Effector memory CD8-positive, alpha-beta T cell (primary cell): ENCODE data around the gene NSD1.

Experiments
- ATAC-seq: fragments of 150-1000 bp; cut with Tn5 transposase; replicated peaks from 2 replicates; pipeline ENCODE4 v1.10.0; 2021; ENCODE audit warnings: mild to moderate bottlenecking, moderate library complexity
- DNase-seq, 3 experiments: peaks; one replicate each; pipeline ENCODE4 v3.0.0; 2021
- H3K27ac Mint-ChIP-seq, 2 donors: one replicate each; pipeline ENCODE4 v1.8.0; 2022; ENCODE audit warnings: mild to moderate bottlenecking in 2 of 2, mixed read lengths in 2 of 2, moderate library complexity in 2 of 2
- H3K27me3 Mint-ChIP-seq, 2 donors: one replicate each; pipeline ENCODE4 v1.8.0; 2022; ENCODE audit warnings: mixed read lengths in 2 of 2
- H3K36me3 Mint-ChIP-seq: one replicate; pipeline ENCODE4 v1.8.0; 2022; ENCODE audit warnings: mild to moderate bottlenecking, moderate library complexity, mixed read lengths; ENCODE audit not compliant: insufficient read depth
- H3K4me1 Mint-ChIP-seq, 2 donors: one replicate each; pipeline ENCODE4 v1.8.0; 2022; ENCODE audit warnings: low read depth in 2 of 2, mixed read lengths in 2 of 2
- H3K4me3 Mint-ChIP-seq, 2 donors: one replicate each; pipeline ENCODE4 v1.8.0; 2022; ENCODE audit warnings: mild to moderate bottlenecking in 2 of 2, mixed read lengths in 2 of 2, moderate library complexity in 2 of 2
- H3K9me3 Mint-ChIP-seq, 2 donors: one replicate each; pipeline ENCODE4 v1.8.0; 2022; ENCODE audit warnings: mixed read lengths in 2 of 2

The NSD1 gene

DNA sequence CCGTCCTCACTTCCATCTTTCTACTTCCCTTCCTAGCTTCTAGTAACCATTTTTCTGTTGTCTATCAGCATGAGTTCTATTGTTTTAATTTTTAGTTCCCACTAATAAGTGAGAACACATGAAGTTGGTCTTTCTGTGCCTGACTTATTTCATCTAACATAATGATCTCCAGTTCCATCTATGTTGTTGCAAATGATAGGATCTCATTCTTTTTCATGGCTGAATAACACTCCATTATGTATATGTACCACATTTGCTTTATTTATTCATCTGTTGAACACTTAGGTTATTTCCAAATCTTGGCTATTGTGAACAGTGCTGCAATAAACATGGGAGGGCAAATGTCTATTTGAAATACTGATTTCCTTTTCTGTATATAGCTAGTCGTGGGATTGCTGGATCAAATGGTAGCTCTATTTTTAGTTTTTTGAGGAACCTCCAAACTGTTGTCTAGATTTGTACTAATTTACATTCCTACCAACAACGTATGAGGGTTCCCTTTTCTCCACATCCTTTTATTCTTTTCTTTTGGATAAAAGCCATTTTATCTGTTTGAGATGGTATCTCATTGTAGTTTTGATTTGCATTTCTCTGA, 50.3 kb downstream of the NSD1 start:
- peaks cover 28 to 44% of the 10 kb centered on the region in 2 donors for H3K4me1 Mint-ChIP-seq
- H3K27ac Mint-ChIP-seq: peak overlapping the region in 1 of 2 donors; percentile 75
- ATAC-seq (no peak), DNase-seq (no peak)
- no peaks in the 10 kb centered on the region for H3K27me3 Mint-ChIP-seq
- no peaks in the 10 kb centered on the region for H3K9me3 Mint-ChIP-seq
- H3K4me3 Mint-ChIP-seq: no peak overlapping the region
- peaks cover 16% of the 10 kb centered on the region for H3K36me3 Mint-ChIP-seq

DNA sequence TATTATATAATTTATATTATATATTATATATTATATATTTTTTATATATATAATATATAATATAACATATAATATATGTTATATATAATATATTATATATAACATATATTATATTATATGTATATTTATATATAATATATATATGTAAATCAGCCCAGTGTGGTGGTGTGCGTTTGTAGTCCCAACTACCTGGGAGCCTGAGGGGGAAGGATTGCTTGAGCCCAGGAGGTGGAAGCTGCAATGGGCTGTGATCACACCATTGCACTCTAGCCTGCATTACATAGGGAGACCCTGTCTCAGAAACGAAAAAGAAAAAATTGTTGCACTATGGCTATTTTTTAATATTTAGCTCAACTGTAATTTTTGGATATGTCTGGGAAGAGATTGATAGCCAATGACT, 52.4 kb downstream of the NSD1 start:
- H3K36me3 Mint-ChIP-seq: peaks cover 17% of the 10 kb centered on the region
- DNase-seq: no peak
- H3K27ac Mint-ChIP-seq: peak overlapping the region in 1 of 2 donors; percentile 68
- H3K9me3 Mint-ChIP-seq: no peaks in the 10 kb centered on the region
- H3K4me3 Mint-ChIP-seq: no peak overlapping the region
- ATAC-seq: no peak
- peaks cover 23 to 46% of the 10 kb centered on the region in 2 donors for H3K4me1 Mint-ChIP-seq
- no peaks in the 10 kb centered on the region for H3K27me3 Mint-ChIP-seq

DNA sequence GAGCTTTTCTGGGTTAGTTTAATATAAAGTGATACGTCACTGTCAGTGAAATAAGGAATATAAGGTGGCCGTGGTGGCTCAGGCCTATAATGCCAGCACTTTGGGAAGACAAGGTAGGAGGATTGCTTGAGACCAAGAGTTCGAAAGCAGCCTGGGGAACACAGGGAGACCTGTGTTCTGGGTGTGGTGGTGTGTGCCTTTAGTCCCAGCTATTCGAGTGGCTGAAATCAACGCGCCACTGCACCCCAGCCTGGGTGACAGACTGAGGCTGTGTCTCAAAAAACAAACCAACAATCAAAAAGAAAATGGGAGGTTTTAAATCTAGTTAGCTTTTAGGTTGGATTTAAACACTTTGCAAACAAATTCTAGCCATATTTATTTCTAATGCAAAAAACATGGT, 53.1 kb downstream of the NSD1 start:
- Mint-ChIP-seq H3K27me3 (no peaks in the 10 kb centered on the region), H3K36me3 (peaks cover 21% of the 10 kb centered on the region), H3K4me3 (no peak overlapping the region), H3K9me3 (no peaks in the 10 kb centered on the region), H3K27ac (peak overlapping the region in 1 of 2 donors; percentile 68), H3K4me1 (peaks cover 21 to 43% of the 10 kb centered on the region in 2 donors)
- ATAC-seq: no peak
- DNase-seq: no peak

DNA sequence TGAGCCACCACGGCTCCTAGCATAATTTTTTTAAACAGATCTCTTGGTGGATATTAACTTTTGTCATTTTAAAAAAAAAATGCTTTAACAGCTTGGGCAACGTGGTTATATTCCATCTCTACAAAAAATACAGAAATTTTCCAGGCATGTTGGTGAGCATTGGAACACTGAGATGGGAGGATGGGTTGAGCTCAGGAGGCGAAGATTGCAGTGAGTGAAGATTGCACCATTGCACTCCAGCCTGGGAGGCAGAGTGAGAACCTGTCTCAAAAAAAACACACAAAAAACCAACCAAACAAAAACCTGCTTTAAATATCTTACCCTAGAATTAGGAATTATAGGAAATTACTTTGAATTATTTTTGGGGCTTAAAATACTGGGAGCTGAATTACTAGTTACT, 55.2 kb downstream of the NSD1 start:
- peaks cover 19 to 40% of the 10 kb centered on the region in 2 donors for H3K4me1 Mint-ChIP-seq
- H3K36me3 Mint-ChIP-seq: peaks cover 40% of the 10 kb centered on the region
- peak overlapping the region; percentile 60 to 82 for H3K27ac Mint-ChIP-seq
- H3K4me3 Mint-ChIP-seq: no peak overlapping the region
- no peaks in the 10 kb centered on the region for H3K27me3 Mint-ChIP-seq
- H3K9me3 Mint-ChIP-seq: no peaks in the 10 kb centered on the region
- ATAC-seq (no peak), DNase-seq (no peak)

DNA sequence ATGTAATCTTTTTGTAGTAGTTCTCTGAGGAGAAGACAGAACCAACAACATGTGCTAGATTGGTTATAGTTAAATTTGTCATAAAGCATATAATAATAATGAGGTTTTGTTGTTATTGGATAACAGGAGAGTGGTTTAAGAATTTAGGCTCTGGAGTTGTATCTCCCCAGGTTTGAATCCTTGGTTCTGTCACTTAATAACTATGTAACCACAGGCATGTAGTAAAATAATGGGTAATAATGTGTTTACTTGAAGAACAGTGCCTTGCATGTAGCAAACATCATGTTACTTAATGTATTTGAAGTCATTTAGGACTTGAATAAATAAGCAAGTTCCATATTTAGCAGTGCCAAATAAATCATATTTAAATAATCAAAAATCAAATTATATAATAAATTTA, 55.8 kb downstream of the NSD1 start:
- DNase-seq (no peak), ATAC-seq (no peak)
- H3K9me3 Mint-ChIP-seq: no peaks in the 10 kb centered on the region
- H3K36me3 Mint-ChIP-seq: peaks cover 47% of the 10 kb centered on the region
- H3K4me1 Mint-ChIP-seq: peaks cover 17 to 34% of the 10 kb centered on the region in 2 donors
- peak overlapping the region in 1 of 2 donors; percentile 60 for H3K27ac Mint-ChIP-seq
- no peak overlapping the region for H3K4me3 Mint-ChIP-seq
- H3K27me3 Mint-ChIP-seq: no peaks in the 10 kb centered on the region

DNA sequence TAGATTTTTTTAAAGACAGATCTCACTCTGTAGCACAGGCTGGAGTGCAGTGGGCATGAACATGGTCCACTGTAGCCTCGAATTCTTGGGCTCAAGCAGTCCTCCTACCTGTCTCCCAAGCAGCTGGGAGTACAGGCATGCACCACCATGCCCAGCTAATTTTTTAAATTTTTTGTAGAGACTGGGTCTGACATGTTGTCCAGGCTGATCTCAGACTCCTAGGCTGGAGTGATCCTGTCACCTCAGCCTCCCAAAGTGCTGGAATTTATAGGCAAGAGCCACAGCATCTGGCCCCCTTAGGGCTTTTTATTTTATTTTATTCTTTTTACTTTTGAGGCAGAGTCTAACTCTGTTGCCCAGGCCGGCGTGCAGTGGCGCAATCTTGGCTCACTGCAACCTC, 56.4 kb downstream of the NSD1 start:
- H3K9me3 Mint-ChIP-seq: no peaks in the 10 kb centered on the region
- no peaks in the 10 kb centered on the region for H3K27me3 Mint-ChIP-seq
- H3K4me3 Mint-ChIP-seq: no peak overlapping the region
- H3K36me3 Mint-ChIP-seq: peaks cover 52% of the 10 kb centered on the region
- H3K4me1 Mint-ChIP-seq: peaks cover 17 to 29% of the 10 kb centered on the region in 2 donors
- H3K27ac Mint-ChIP-seq: peak overlapping the region; percentile 60 to 78
- DNase-seq (no peak), ATAC-seq (no peak)

DNA sequence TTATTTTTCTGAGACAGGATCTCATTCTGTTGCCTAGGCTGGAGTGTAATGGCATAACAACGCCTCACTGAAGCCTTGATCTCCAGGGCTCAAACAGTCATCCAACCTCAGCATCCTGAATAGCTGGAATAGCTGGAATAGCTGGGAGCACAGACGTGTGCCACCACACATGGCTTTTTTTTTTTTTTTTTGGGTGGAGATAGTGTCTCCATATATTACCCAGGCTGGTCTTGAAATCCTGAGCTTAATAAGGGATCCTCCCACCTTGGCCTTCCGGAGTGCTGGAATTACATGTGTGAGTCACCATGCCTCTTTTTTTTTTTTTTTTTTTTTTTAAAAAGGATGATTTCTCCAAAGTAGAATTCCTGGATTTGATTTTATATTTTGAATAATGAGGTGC, 60.7 kb downstream of the NSD1 start:
- ATAC-seq: no peak
- H3K4me3 Mint-ChIP-seq: no peak overlapping the region
- no peak overlapping the region for H3K27ac Mint-ChIP-seq
- H3K9me3 Mint-ChIP-seq: no peaks in the 10 kb centered on the region
- H3K27me3 Mint-ChIP-seq: no peaks in the 10 kb centered on the region
- no peak for DNase-seq
- H3K36me3 Mint-ChIP-seq: peaks cover 61% of the 10 kb centered on the region
- peaks cover 1 to 18% of the 10 kb centered on the region in 2 donors for H3K4me1 Mint-ChIP-seq

DNA sequence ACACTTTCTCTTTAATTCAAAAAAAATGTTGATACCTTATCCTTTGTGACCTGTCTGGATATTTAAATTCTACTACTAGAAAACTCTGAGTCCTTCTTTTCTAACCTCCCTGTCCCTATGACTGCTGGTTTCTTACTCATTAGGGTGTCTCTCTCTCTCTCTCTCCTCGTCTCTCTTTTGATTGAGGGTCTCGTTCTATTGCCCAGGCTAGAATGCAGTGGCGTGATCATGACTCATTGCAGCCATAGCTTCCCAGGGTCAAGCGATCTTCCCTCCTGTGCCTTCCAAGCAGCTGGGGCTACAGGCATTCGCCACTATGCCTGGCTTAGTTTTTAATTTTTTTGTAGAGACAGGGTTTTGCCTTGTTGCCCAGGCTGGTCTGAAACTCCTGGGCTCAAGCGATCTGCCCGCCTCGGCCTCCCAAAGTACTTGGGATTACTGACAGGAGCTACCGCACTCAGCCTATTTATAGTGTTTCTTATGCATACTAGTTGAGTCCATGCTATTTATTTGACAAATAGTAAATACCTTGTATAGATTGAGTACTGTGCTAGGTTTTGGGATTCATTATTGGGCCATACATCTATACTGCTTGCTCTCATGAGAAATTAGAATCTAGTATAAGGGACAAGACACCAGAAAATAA, 61.9 kb downstream of the NSD1 start:
- Mint-ChIP-seq H3K4me1 (peaks cover 2 to 18% of the 10 kb centered on the region in 2 donors), H3K4me3 (no peak overlapping the region), H3K36me3 (peaks cover 64% of the 10 kb centered on the region), H3K9me3 (no peaks in the 10 kb centered on the region), H3K27ac (peak overlapping the region; percentile 10 to 29), H3K27me3 (no peaks in the 10 kb centered on the region)
- no peak for DNase-seq
- ATAC-seq: no peak

DNA sequence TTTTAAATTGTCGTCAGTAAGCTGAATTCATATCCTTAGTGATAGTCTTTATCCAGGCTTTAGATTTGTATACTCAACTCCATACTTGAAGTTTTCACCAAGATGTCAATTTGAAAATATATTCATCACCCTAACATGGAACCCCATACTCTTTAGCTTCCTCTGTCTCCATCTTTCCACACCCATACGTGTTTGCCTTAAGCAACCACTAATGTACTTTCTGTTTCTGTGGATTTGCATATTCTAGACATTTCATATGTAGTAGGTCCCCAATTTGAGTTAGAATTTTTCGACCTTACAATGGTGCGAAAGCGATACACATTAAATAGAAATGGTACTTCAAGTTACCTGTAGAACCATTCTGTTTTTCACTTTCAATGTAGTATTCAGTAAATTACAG, 65.2 kb downstream of the NSD1 start:
- no peak overlapping the region for H3K27ac Mint-ChIP-seq
- peaks cover 4 to 22% of the 10 kb centered on the region in 2 donors for H3K4me1 Mint-ChIP-seq
- no peaks in the 10 kb centered on the region for H3K9me3 Mint-ChIP-seq
- H3K36me3 Mint-ChIP-seq: peaks cover 56% of the 10 kb centered on the region
- ATAC-seq (no peak), DNase-seq (no peak)
- H3K27me3 Mint-ChIP-seq: no peaks in the 10 kb centered on the region
- H3K4me3 Mint-ChIP-seq: no peak overlapping the region

DNA sequence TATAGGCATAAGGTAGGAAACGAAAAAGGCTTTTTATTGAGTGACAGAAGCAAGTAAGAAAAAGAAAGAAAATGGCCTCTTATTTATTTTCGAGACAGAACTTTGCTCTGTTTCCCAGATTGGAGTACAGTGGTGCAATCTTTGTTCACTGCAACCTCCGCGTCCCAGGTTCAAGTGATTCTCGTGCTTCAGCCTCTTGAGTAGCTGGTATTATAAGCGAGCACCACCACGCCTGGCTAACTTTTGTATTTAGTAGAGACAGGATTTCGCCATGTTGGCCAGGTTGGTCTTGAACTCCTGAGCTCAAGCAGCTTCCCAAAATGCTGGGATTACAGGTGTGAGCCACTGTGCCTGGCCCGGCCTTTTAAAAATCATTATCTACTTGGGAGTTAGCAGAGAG, 70.7 kb downstream of the NSD1 start:
- no peaks in the 10 kb centered on the region for H3K9me3 Mint-ChIP-seq
- ATAC-seq (no peak), DNase-seq (no peak)
- H3K36me3 Mint-ChIP-seq: peaks cover 73% of the 10 kb centered on the region
- H3K27ac Mint-ChIP-seq: peak overlapping the region in 1 of 2 donors; percentile 56
- H3K4me3 Mint-ChIP-seq: no peak overlapping the region
- peaks cover 3 to 6% of the 10 kb centered on the region in 2 donors for H3K4me1 Mint-ChIP-seq
- no peaks in the 10 kb centered on the region for H3K27me3 Mint-ChIP-seq

DNA sequence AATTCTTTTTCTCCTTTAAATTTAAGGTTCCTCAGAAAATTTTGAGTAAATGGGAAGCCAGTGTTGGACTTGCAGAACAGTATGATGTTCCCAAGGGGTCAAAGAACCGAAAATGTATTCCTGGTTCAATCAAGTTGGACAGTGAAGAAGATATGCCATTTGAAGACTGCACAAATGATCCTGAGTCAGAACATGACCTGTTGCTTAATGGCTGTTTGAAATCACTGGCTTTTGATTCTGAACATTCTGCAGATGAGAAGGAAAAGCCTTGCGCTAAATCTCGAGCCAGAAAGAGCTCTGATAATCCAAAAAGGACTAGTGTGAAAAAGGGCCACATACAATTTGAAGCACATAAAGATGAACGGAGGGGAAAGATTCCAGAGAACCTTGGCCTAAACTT, 76.0 kb downstream of the NSD1 start:
- no peak for DNase-seq
- Mint-ChIP-seq H3K36me3 (peaks cover 95% of the 10 kb centered on the region), H3K4me3 (no peak overlapping the region)

DNA sequence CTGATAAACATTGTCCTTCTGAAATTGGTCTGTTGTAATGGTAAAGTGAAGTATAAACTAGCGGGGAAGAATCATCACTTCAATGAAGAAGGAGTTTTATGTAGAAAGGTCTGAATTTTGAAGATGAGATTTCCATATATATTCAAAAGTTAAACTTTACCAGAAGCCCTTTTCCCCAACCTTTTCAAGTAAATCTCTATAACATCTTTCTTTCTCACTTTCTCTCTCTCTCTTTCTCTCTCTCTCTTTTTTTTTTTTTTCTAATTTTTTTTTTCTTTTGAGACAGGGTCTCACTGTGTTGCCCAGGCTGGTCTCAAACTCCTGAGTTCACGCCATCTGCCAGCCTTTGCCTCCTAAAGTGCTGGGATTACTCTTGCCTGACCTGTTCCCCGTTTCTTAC, 78.7 kb downstream of the NSD1 start:
- no peak for DNase-seq
- ATAC-seq: no peak
- Mint-ChIP-seq H3K4me1 (peaks cover 6 to 8% of the 10 kb centered on the region in 2 donors), H3K36me3 (peaks cover 83% of the 10 kb centered on the region), H3K4me3 (no peak overlapping the region), H3K27ac (peak overlapping the region in 1 of 2 donors; percentile 81), H3K27me3 (no peaks in the 10 kb centered on the region), H3K9me3 (no peaks in the 10 kb centered on the region)

More for the DNA sequence above, 76.0 kb downstream of the NSD1 start:
- H3K9me3 Mint-ChIP-seq: no peaks in the 10 kb centered on the region
- no peaks in the 10 kb centered on the region for H3K27me3 Mint-ChIP-seq
- no peak for ATAC-seq
- H3K4me1 Mint-ChIP-seq: peaks cover 3 to 6% of the 10 kb centered on the region in 2 donors
- peak overlapping the region in 1 of 2 donors; percentile 44 for H3K27ac Mint-ChIP-seq

DNA sequence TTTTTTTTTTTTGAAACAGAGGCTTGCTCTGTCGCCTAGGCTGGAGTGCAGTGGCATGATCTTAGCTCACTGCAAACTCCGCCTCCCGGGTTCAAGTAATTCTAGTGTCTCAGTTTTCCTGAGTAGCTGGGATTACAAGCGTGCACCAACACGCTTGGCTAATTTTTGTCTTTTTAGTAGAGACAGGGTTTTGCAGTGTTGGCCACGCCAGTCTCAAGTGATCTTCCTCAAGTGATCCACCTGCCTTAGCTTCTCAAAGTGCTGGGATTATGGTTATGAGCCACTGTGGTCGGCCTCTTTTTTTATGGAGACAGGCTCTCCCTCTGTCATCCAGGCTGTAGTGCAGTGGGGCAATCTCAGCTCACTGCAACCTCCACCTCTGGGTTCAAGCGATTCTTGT, 87.0 kb downstream of the NSD1 start:
- Mint-ChIP-seq H3K27me3 (no peaks in the 10 kb centered on the region), H3K36me3 (peaks cover 42% of the 10 kb centered on the region), H3K27ac (peak overlapping the region in 1 of 2 donors; percentile 12), H3K9me3 (no peaks in the 10 kb centered on the region), H3K4me3 (no peak overlapping the region), H3K4me1 (peaks cover 20 to 42% of the 10 kb centered on the region in 2 donors)
- DNase-seq (no peak), ATAC-seq (no peak)

DNA sequence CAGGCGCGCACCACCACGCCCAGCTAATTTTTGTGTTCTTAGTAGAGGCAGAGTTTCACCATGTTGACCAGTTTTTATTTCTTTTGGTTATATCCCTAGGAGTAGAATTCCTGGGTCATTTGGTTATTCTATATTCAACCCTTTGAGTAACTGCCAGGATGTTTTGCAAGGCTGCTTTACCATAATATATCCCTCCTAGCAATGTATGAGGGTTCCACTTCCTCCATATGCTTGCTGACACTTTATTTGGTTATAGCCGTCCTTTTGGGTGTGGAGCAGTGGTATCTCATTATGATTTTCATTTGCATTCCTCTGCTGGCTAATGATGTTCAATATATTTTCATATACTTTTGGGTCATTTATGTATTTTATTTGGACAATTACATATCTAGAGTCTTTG, 88.7 kb downstream of the NSD1 start:
- DNase-seq: no peak
- Mint-ChIP-seq H3K4me1 (peaks cover 20 to 45% of the 10 kb centered on the region in 2 donors), H3K36me3 (peaks cover 38% of the 10 kb centered on the region), H3K9me3 (no peaks in the 10 kb centered on the region), H3K27me3 (no peaks in the 10 kb centered on the region), H3K4me3 (no peak overlapping the region), H3K27ac (no peak overlapping the region)
- no peak for ATAC-seq
